ENCODE data around the gene PDCD2L.

DNA sequence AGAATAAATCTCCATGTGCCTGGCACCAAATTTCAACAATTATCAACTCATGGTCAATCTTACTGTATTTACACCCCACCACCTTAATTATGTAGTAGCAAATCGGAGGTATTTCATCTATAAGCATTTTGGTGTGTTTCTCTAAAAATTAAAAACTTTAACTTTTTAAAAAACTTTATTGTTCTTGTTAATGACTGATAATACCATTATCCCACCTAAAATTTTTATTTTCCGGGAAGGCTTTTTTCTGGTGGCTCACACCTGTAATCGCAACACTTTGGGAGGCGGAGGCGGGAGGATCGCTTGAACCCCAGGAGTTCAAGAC lies 453 bp upstream of the PDCD2L start:
- TF ChIP-seq, protein P1, sequence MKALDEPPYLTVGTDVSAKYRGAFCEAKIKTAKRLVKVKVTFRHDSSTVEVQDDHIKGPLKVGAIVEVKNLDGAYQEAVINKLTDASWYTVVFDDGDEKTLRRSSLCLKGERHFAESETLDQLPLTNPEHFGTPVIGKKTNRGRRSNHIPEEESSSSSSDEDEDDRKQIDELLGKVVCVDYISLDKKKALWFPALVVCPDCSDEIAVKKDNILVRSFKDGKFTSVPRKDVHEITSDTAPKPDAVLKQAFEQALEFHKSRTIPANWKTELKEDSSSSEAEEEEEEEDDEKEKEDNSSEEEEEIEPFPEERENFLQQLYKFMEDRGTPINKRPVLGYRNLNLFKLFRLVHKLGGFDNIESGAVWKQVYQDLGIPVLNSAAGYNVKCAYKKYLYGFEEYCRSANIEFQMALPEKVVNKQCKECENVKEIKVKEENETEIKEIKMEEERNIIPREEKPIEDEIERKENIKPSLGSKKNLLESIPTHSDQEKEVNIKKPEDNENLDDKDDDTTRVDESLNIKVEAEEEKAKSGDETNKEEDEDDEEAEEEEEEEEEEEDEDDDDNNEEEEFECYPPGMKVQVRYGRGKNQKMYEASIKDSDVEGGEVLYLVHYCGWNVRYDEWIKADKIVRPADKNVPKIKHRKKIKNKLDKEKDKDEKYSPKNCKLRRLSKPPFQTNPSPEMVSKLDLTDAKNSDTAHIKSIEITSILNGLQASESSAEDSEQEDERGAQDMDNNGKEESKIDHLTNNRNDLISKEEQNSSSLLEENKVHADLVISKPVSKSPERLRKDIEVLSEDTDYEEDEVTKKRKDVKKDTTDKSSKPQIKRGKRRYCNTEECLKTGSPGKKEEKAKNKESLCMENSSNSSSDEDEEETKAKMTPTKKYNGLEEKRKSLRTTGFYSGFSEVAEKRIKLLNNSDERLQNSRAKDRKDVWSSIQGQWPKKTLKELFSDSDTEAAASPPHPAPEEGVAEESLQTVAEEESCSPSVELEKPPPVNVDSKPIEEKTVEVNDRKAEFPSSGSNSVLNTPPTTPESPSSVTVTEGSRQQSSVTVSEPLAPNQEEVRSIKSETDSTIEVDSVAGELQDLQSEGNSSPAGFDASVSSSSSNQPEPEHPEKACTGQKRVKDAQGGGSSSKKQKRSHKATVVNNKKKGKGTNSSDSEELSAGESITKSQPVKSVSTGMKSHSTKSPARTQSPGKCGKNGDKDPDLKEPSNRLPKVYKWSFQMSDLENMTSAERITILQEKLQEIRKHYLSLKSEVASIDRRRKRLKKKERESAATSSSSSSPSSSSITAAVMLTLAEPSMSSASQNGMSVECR (CRISPR knock-in tag; IDR thresholded peaks at IDR 0.05; ENCODE audit: borderline replicate concordance), result no peak
- TF ChIP-seq, protein P2, sequence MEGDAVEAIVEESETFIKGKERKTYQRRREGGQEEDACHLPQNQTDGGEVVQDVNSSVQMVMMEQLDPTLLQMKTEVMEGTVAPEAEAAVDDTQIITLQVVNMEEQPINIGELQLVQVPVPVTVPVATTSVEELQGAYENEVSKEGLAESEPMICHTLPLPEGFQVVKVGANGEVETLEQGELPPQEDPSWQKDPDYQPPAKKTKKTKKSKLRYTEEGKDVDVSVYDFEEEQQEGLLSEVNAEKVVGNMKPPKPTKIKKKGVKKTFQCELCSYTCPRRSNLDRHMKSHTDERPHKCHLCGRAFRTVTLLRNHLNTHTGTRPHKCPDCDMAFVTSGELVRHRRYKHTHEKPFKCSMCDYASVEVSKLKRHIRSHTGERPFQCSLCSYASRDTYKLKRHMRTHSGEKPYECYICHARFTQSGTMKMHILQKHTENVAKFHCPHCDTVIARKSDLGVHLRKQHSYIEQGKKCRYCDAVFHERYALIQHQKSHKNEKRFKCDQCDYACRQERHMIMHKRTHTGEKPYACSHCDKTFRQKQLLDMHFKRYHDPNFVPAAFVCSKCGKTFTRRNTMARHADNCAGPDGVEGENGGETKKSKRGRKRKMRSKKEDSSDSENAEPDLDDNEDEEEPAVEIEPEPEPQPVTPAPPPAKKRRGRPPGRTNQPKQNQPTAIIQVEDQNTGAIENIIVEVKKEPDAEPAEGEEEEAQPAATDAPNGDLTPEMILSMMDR (IDR thresholded peaks at IDR 0.05), result no peak
- TF ChIP-seq, protein P3, sequence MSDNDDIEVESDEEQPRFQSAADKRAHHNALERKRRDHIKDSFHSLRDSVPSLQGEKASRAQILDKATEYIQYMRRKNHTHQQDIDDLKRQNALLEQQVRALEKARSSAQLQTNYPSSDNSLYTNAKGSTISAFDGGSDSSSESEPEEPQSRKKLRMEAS (CRISPR knock-in tag; IDR thresholded peaks at IDR 0.05), result no peak
- no peak for TF ChIP-seq CREB1 (CRISPR knock-in tag; IDR thresholded peaks at IDR 0.05)
- no peak for TF ChIP-seq ZNF121 (CRISPR knock-in tag; IDR thresholded peaks at IDR 0.05)
- TF ChIP-seq, protein P4, sequence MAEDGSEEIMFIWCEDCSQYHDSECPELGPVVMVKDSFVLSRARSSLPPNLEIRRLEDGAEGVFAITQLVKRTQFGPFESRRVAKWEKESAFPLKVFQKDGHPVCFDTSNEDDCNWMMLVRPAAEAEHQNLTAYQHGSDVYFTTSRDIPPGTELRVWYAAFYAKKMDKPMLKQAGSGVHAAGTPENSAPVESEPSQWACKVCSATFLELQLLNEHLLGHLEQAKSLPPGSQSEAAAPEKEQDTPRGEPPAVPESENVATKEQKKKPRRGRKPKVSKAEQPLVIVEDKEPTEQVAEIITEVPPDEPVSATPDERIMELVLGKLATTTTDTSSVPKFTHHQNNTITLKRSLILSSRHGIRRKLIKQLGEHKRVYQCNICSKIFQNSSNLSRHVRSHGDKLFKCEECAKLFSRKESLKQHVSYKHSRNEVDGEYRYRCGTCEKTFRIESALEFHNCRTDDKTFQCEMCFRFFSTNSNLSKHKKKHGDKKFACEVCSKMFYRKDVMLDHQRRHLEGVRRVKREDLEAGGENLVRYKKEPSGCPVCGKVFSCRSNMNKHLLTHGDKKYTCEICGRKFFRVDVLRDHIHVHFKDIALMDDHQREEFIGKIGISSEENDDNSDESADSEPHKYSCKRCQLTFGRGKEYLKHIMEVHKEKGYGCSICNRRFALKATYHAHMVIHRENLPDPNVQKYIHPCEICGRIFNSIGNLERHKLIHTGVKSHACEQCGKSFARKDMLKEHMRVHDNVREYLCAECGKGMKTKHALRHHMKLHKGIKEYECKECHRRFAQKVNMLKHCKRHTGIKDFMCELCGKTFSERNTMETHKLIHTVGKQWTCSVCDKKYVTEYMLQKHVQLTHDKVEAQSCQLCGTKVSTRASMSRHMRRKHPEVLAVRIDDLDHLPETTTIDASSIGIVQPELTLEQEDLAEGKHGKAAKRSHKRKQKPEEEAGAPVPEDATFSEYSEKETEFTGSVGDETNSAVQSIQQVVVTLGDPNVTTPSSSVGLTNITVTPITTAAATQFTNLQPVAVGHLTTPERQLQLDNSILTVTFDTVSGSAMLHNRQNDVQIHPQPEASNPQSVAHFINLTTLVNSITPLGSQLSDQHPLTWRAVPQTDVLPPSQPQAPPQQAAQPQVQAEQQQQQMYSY (CRISPR knock-in tag; IDR thresholded peaks at IDR 0.05), result no peak
- TF ChIP-seq IRF2 (CRISPR knock-in tag; IDR thresholded peaks at IDR 0.05; ENCODE audit: borderline replicate concordance, low read depth), result no peak
- TF ChIP-seq ZNF232 (CRISPR knock-in tag; IDR thresholded peaks at IDR 0.05), result no peak
- no peak for TF ChIP-seq SP1 (CRISPR knock-in tag; conservative IDR thresholded peaks at IDR 0.05)
- TF ChIP-seq, protein P5, sequence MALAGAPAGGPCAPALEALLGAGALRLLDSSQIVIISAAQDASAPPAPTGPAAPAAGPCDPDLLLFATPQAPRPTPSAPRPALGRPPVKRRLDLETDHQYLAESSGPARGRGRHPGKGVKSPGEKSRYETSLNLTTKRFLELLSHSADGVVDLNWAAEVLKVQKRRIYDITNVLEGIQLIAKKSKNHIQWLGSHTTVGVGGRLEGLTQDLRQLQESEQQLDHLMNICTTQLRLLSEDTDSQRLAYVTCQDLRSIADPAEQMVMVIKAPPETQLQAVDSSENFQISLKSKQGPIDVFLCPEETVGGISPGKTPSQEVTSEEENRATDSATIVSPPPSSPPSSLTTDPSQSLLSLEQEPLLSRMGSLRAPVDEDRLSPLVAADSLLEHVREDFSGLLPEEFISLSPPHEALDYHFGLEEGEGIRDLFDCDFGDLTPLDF (CRISPR knock-in tag; IDR thresholded peaks at IDR 0.05), result no peak
- TF ChIP-seq, protein P6, sequence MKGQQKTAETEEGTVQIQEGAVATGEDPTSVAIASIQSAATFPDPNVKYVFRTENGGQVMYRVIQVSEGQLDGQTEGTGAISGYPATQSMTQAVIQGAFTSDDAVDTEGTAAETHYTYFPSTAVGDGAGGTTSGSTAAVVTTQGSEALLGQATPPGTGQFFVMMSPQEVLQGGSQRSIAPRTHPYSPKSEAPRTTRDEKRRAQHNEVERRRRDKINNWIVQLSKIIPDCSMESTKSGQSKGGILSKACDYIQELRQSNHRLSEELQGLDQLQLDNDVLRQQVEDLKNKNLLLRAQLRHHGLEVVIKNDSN (CRISPR knock-in tag; IDR thresholded peaks at IDR 0.05), result no peak
- TF ChIP-seq ZNF263 (CRISPR knock-in tag; IDR thresholded peaks at IDR 0.05; ENCODE audit: low read depth), result no peak

Data from WTC11 (cell line).